Right renal pelvis (tissue), 4 donors: Measurements from ENCODE around the gene CASP9. TPM values are rescaled to one million over a fixed set of nuclear protein-coding genes. Genes with fewer than 3 reads are reported as not detected.
"Not testable (repeated sequence)": the region's sequence is repeated elsewhere in the genome, so short reads cannot be mapped to it uniquely, and the experiment has no call there.

Source experiments
- DNase-seq, 4 donors: peaks; one replicate each; pipeline ENCODE4 v3.0.0-alpha.2; 2013; ENCODE audit warnings: low read depth in 4 of 4, low spot score in 3 of 4, missing footprints in 1 of 4
- polyA plus RNA-seq, 4 donors: library from polyadenylated mRNA; unstranded; fragments of 120-200 nt; gene quantifications; one replicate each; pipeline ENCODE4 v1.2.1, GENCODE V29; 2013; ENCODE audit not compliant: insufficient read length in 4 of 4

The CASP9 gene
- polyA plus RNA-seq, 4 donors: 27.6 to 35.7 (median 29.3) TPM

DNA sequence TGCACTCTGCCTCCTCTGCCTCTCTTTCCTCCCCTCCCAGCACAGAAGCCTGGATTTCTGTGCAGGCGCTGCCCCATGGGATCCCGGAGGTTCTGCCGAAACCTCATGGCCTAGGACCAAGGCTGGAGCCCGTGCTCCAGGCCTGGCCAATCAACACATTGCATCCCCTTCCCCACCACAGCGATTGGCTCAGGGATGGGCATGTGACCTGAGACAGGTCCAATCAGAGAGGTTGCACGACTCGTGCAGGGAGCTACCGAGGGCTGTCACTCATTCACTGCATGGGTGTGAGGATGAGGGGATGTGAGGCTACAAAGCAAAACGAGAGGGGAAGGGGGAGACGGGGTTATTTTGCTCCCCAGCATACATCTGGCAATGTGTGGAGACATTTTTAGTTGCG lies 51.4 kb downstream of the CASP9 start:
- no peak for DNase-seq

DNA sequence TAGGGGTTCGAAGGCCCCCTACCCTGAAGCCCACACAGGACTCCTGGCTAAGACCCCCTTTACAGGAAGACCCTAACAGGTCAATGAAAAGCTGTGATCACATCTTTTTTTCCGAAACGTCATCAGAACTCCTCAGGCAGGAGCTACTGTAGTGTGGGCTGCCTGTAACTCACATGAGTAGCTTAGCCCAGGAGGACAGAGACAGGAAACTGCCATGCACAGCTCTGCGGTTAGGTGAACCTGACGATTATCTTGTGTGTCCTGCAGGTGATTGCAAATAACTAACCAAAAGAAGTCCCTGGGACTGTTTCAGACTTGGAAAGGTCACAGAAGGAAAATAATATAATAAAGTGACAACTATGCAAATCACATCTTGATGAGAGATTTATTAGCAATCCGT lies 52.3 kb downstream of the CASP9 start:
- DNase-seq: not testable (repeated sequence)

DNA sequence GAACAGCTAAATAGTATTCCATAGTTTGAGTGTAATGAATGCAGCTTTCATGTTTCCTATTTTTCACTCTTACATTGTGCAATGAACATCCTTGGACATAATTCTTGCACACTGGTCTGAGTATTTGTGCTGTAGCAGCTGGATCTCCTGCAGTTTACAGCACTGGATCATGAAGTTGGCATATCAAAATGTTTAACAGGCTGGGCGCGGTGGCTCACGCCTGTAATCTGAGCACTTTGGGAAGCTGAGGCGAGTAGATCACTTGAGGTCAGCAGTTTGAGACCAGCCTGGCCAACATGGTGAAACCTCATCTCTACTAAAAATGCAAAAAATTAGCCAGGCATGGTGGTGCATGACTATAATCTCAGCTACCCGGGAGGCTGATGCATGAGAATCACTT lies 52.9 kb downstream of the CASP9 start:
- DNase-seq: not testable (repeated sequence)

DNA sequence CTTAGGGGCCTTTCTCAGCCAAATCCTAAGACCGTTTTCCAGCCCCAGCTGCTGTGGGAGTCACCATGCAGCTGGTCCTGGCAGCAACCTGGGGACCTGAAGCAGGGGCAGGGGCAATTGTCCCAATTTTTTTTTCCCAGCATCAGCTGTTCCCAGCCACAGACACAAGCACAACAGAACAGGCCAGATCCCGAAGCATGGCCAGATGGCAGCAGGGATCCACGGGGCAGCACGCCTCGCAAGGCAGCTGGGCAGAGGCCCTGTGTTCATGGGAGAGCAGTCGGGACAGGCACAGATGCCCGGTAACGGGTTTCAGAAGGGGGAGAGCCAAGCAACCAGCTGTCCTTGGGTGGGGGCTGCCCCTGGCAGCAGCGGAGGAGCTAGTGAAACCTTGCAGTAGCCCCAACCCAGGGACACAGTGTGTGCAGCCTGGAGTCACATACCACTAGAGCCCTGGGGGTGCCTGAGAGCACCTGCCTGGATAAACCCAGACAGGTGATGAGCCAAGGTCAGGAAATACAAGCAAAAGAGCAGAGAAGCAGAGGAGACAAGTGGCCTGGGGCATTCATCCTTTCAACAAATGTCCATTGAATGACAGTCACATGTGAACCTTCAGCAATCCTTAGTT lies 54.1 kb downstream of the CASP9 start:
- DNase-seq: not testable (repeated sequence)

DNA sequence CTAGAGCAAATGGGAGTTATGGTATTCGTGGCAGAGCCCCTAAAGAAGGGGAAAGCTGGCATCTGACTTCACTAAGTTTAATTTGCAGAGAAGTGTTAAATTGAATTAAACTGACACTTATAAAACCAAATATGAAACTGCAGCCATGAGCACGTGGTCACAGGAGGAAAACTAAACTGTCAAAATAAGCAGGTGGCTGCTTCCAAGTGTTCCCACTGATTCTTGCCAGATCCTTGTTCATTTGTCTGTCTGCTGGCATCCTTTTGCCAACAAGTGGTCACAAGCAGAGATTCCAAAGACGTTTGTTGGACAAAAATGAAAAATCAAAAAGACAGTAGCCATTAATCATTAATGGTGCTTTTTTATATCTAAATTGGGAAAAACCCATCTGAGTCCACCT lies 54.7 kb downstream of the CASP9 start:
- DNase-seq: no peak

DNA sequence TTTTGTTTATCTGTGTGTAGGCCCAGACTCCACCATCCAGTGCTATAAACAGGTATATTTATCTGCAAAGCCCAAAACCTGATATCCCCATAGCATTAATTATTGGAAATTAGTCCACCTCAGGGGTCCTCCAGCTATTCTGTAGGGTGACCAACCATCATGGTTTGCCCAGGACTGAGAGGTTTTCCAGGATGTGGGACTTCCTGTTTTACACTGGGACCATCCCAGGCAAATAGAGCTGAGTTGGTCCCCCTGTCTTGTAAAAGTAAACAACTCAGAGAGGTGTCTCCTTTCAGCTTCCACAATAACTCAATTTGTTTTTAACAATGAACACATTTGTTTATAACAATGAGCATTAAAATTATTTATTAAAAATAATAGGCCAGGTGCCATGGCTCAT lies 55.9 kb downstream of the CASP9 start:
- no peak for DNase-seq

DNA sequence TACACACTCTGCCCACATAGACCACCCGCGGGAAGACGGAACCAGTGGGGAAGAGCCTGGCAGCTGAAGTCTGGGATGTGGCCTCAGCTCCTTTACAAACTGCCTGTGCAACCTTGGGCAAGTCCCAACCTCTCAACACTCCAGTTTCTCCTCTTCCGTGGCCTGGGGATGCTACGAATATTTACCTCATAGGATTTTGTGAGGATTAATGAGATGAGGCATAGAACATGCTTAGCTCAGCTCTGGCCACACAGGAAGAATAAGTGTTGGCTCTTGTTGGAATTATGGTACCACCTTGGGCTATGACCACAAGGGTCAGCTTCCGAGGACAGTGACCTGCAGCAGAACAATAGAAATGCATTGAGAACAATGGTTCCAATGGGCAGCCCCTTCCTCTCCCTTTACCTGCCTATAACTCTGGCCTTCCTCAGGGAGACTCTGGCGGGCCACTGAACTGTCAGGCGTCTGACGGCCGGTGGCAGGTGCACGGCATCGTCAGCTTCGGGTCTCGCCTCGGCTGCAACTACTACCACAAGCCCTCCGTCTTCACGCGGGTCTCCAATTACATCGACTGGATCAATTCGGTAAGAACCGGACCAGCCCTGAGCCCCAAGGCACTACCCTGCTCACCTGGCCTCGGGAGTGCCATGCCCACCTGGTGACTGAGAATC lies 56.9 kb downstream of the CASP9 start:
- not testable (repeated sequence) for DNase-seq

DNA sequence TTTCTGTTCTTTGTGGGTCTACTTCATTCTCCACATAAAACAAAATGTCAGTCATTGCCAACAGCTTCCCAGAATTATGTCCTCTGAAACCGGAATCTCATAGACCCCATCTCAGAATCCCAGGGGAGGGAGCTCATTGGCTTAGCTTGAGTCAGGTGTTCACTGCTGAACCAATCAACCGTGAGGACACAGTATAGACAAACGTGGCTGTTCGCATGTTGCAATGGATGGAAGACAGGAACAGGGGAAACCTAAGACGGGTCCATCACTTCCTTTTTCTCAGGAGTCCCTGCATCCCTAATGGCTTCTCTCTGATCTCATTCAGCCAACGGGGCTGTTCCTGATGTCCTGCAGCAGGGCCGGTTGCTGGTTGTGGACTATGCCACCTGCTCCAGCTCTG lies 58.3 kb downstream of the CASP9 start:
- no peak for DNase-seq

DNA sequence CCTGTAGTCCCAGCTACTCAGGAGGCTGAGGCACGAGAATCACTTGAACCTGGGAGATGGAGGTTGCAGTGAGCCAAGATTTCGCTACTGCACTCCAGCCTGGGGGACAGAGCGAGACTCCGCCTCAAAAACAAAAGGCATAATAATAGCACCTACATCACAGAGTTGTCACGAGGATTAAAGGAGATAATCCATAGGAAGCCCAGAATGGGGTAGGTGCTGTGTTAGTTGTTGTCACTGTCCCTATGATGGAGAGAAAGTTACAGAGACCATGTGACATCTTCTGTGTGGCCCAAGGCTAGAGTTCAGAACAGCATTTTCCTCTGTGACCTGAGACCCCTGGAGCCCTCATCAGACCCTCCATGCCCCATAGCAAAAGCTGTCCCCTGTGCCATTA lies 60.1 kb downstream of the CASP9 start:
- DNase-seq: not testable (repeated sequence)

DNA sequence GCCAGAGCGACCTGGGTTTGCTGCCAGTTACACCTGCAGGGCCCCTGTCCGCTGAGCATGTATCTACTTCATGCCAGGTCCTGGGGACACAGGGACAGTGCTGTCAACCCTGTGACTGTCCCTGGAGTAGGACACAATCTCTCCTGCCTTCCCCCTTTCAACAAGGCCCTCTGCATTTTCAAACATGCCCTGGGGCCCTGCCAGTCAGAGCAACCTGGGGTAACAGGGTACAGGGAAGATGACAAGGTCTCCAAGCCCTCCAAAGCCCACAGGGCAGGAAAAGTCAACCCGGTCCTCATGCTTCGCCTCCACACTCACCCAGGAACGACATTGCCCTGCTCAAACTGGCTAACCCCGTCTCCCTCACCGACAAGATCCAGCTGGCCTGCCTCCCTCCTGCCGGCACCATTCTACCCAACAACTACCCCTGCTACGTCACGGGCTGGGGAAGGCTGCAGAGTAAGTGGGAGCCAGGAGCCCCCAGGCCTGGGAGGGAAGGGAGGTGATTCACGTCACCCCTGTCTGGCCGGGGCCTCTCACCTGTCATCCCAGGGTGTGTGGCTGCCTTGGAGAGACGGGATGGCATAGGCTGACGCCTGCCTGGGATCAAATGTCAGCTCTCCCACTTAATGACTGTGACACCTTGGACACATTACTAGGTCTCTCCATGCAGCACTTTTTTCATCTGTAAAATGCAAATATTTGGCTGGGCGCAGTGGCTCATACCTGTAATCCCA lies 60.8 kb downstream of the CASP9 start:
- DNase-seq: not testable (repeated sequence)

DNA sequence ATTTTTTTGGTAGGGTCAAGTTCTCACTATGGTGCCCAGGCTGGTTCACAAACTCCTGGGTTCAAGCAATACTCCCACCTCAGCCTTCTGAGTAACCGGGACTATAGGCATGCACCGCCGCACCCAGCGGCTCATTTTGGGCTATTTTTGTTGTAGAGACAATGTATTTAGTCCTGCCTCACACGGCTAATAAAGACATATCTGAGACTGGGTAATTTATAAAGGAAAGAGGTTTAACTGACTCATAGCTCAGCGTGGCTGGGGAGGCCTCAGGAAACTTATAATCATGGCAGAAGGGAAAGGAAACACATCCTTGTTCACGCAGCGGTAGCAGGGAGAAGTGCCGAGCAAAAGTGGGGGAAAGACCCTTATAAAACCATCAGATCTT lies 63.3 kb downstream of the CASP9 start:
- no peak for DNase-seq

DNA sequence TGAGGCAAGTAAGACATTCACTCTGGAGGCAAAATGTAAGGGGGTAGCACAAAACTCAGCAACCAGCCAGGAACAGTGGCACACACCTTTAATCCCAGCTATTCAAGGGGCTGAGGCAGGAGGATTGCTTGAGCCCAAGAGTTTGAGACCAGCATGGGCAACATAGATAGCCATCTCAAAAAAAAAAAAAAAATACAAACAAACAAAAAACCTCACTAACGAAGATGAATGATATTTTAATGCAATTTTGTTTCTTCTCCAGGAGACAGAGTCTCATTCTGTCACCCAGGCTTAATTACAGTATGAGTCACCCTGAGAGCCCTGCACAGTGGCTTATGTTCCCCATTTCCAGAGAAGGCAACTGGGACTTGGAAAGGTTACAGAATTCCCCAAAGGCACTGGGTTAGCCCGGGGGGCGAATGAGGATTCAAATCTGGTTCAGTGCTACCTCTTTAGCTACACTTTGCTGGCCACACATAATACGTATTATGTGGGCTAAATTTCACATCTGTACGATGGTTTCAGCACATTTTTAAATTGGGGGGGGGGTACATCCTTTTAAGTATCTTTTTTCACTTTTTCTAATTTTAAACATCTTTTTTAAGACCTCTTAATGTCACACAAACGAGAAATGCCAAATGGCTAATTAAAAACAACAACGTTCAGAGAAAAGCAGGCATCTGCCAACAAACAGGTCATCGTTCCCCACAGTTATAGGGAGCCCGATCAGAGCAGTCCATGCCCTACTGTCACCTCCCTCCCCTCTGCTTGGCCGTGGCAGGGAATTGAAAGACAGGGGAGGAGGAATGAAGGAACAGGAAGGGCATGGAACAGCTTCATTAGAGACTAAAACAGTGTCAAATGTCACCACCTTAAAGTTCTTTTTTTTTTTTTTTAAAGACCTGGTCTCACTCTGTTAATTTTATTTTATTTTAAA lies 64.0 kb downstream of the CASP9 start:
- no peak for DNase-seq

DNA sequence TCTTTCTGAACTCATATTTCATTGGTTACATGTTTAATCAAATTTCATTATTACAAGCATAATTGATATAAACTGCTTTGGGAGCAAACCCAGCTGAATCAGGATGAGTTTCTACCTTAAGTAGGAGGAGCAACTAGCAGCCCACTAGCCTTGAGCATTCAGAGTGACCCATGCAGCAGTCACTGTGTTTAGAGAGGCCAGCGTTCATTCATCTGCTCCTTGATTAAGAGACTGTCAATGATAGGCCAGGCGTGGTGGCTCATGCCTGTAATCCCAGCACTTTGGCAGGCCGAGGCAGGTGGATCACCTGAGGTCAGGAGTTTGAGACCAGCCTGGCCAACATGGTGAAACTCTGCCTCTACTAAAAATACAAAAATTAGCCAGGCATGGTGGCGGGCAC lies 65.6 kb downstream of the CASP9 start:
- DNase-seq: not testable (repeated sequence)

DNA sequence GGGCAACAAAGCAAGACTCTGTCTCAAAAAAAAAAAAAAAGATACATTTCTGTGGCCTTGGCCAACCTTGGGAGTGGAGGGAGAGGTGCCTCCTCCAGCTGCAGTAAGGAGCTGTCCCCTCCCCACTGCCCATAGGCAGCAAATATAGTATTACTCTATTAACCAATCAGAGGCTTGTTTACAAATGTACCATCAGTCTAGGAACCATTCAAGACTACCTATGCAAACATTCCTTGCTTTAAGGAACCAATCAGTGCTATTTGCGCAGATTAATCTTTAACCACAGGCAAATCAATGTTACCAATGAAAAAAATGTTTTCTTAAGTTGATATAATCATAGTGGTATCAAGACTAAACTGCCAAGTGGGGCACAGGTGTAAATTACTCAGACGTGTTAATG lies 66.4 kb downstream of the CASP9 start:
- DNase-seq: no peak

DNA sequence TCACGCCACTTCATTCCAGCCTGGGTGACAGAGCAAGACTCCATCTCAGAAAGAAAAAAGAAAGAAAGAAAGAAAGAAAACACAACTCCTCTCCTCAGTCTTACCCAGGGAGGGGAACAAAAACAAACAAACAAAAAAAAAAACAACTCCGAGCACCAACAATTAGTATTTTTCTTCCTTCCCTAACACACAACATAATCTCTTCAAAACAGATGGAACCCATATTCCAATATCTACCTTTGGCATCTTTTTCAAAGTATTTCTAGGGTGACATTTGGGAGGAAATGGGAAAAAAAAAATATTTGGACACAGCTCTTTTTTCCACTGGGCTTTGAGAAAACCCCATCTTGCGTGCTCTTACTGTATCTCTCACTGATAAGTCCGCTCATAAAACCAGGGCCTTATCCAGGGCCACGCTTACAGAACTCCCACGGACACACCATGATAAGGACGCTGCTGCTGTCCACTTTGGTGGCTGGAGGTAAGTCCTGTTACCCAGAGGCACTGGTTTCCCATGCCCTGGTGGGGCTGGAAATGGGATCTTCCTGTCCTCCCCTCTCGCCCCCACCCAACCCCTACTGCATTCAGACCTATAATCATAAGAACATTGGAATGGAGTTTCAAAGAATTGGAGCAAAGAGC lies 67.6 kb downstream of the CASP9 start, which contains the start of gene CELA2A:
Gene CELA2A, plus strand, starts transcription at position 420 of the 642 bp plus-strand sequence. Its CDS starts 22 bp downstream, at position 442.
- no peak for DNase-seq

DNA sequence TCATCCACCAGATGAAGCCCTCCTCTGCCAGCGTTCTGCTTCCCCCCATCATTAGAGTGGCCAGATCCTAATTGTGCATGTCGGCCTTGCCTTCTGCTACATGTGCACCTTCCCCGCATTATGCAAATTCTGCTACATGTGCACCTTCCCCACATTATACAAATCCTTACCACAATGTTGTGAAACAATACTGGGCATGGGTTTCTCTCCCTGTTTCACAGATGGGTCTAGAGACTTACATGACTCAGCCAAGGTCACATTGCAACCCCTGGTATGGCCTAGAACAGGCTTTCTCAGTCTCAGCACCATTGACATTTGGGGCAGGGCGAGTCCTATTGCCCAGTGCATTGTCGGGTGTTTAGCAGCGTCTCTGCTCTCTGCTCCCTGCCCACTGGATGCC lies 68.5 kb downstream of the CASP9 start:
- DNase-seq: no peak

DNA sequence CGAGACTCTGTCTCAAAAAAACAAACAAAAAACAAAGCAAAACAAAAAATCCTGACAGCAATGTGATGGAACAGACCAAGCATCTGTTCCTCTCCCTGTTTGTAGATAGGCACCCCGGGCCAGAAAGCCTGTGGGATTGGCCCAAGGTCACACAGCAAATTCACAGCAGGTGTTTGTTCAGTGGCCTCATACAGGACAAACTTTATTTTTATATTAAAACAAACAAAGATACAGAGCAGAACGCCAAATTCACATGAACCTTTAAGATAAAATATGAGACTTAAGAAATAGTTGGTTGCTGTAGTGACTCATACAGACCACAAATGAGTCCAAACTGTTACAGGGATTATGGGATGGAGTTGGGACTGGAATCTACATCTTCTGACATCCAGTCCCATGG lies 69.8 kb downstream of the CASP9 start:
- no peak for DNase-seq

DNA sequence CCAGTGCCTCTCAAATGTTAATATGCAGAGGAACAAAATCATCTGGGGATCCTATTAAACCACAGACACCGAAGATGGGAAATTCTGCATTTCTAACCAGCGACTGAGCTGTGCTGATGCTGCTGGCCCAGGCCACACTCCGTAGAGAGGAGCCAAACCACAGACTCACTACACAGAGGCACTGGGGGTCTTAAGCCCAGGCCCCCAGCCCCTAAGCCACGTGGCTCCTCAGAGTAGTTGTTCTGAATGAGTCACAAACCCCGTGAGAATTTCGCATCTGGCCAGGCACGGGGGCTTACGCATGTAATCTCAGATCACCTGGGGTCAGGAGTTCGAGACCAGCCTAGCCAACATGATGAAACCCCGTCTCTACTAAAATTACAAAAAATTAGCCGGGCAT lies 70.3 kb downstream of the CASP9 start:
- DNase-seq: no peak

DNA sequence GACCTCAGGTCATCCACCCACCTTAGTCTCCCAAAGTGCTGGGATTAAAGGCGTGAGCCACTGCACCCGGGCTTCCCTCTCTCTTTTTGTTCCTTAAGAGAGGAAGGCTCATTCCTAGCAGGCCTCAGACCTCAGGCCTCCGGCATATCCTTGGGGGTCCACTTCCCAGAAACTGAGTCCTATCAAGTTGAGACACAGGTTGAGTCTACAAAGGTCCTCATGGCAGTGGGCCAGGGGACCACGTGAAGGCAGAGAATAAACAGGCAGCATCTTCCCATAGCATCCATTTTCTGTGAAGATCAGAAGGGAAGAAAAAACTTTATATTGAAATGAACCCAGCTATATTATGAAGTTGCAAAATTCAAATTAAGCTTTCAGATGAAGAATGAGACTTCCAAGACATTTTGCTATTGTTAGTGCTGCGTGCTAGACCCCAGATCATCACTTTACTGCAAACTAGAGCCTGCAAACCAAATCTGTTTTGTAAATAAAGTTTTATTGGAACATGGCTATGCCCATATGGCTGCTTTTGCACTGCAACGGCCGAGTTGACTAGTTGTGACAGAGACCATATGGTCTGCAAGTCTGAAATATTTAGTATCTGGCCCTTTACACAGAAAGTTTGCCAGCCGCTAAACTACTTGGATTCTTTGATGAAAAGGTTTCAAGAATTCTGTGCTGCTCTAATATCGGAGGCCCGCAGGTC lies 71.0 kb downstream of the CASP9 start:
- DNase-seq: no peak

DNA sequence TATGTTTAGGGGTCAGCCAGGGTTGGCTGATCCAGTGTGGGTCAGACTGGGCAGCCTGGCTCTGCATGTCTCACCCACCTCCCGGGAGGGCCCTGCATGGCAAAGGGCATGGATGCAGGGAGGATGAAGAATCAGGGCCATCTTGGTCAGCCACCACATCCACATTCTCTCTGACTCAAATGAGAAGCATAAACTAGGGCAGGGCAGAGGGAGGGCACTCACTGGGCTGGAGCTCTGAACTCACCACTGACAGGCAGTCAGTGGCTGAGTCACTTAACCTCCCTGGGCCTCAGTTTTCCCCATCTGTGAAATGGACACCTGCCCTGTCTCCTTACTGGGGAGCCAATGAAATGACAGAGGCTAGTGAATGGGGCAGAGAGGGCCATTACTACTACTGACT lies 71.8 kb downstream of the CASP9 start:
- DNase-seq: no peak
